WTC11 (cell line): Measurements from ENCODE around the gene CDK5. TPM values are rescaled to one million over a fixed set of nuclear protein-coding genes. Genes with fewer than 3 reads are reported as not detected.

Experiments
- ATAC-seq: fragments of 200-7000 bp; cut with Tn5 transposase; 2 replicates; pipeline ENCODE4 v1.10.0; 2021; ENCODE audit warnings: mild to moderate bottlenecking, moderate library complexity
- CTCF ChIA-PET: fragments of 300-600 bp; sonication (Branson Sonifier 250); formaldehyde crosslinking; loops from one replicate; lab custom pipeline; 2021; ENCODE audit warnings: antibody characterized with exemption; lab: Charles Lee
- POLR2A ChIA-PET: fragments of 350-600 bp; sonication (Branson Sonifier 250); formaldehyde crosslinking; loops from one replicate; lab custom pipeline; 2021; ENCODE audit warnings: antibody characterized with exemption; lab: Charles Lee
- DNase-seq: peaks from one replicate; pipeline ENCODE4 v3.0.0; 2021; ENCODE audit warnings: low spot score
- H3K27ac Mint-ChIP-seq: 2 replicates; pipeline ENCODE4 v1.8.0; 2021; ENCODE audit warnings: mixed read lengths
- H3K27me3 Mint-ChIP-seq: 2 replicates; pipeline ENCODE4 v1.8.0; 2021; ENCODE audit warnings: low read depth, mild to moderate bottlenecking, moderate library complexity, mixed read lengths
- H3K36me3 Mint-ChIP-seq: 2 replicates; pipeline ENCODE4 v1.8.0; 2021; ENCODE audit warnings: mixed read lengths
- H3K4me1 Mint-ChIP-seq: 2 replicates; pipeline ENCODE4 v1.8.0; 2022; ENCODE audit warnings: mixed read lengths
- H3K4me3 Mint-ChIP-seq: 2 replicates; pipeline ENCODE4 v1.8.0; 2021; ENCODE audit warnings: mild to moderate bottlenecking, moderate library complexity, mixed read lengths
- H3K9me3 Mint-ChIP-seq: 2 replicates; pipeline ENCODE4 v1.8.0; 2021; ENCODE audit warnings: mixed read lengths
- AFF4 ChIP-seq: sonication (generic); formaldehyde crosslinking; IDR thresholded peaks from 2 replicates; pipeline ENCODE4 v1.8.1; 2023; ENCODE audit warnings: mild to moderate bottlenecking, missing genetic modification reagents, borderline replicate concordance
- CBFB ChIP-seq: sonication (generic); formaldehyde crosslinking; IDR thresholded peaks from 2 replicates; pipeline ENCODE4 v1.8.1; 2022; ENCODE audit warnings: mild to moderate bottlenecking, low read depth, missing genetic modification reagents
- CDX4 ChIP-seq: fragments of 250-450 bp; sonication (Bioruptor Pico); IDR thresholded peaks from 2 replicates; pipeline ENCODE4 v1.9.0; 2021; ENCODE audit warnings: moderate library complexity, mild to moderate bottlenecking, inconsistent platforms, borderline replicate concordance
- CREM ChIP-seq: sonication (generic); formaldehyde crosslinking; IDR thresholded peaks from 2 replicates; pipeline ENCODE4 v1.8.1; 2022; ENCODE audit warnings: mild to moderate bottlenecking, missing genetic modification reagents, moderate library complexity
- E2F1 ChIP-seq: sonication (generic); formaldehyde crosslinking; IDR thresholded peaks from 2 replicates; pipeline ENCODE4 v1.8.0; 2022; ENCODE audit warnings: mild to moderate bottlenecking, missing genetic modification reagents
- MLX ChIP-seq: sonication (generic); formaldehyde crosslinking; IDR thresholded peaks from 2 replicates; pipeline ENCODE4 v1.8.1; 2023; ENCODE audit warnings: mild to moderate bottlenecking, missing genetic modification reagents, moderate library complexity
- MXD4 ChIP-seq: fragments of 250-450 bp; sonication (Bioruptor Pico); IDR thresholded peaks from 2 replicates; pipeline ENCODE4 v1.8.0; 2021; ENCODE audit warnings: mild to moderate bottlenecking, moderate library complexity, borderline replicate concordance
- MYBL2 ChIP-seq: sonication (generic); formaldehyde crosslinking; IDR thresholded peaks from 2 replicates; pipeline ENCODE4 v1.8.1; 2023; ENCODE audit warnings: mild to moderate bottlenecking, moderate library complexity, missing genetic modification reagents
- NR3C1 ChIP-seq: sonication (generic); formaldehyde crosslinking; conservative IDR thresholded peaks from 2 replicates; pipeline ENCODE4 v1.8.1; 2023; ENCODE audit warnings: low read depth, mild to moderate bottlenecking, missing genetic modification reagents
- RELA ChIP-seq: sonication (generic); formaldehyde crosslinking; IDR thresholded peaks from 2 replicates; pipeline ENCODE4 v1.8.1; 2022; ENCODE audit warnings: missing genetic modification reagents, mild to moderate bottlenecking, borderline replicate concordance
- TEAD1 ChIP-seq: sonication (generic); formaldehyde crosslinking; IDR thresholded peaks from 2 replicates; pipeline ENCODE4 v1.8.0; 2022; ENCODE audit warnings: mild to moderate bottlenecking, missing genetic modification reagents
- USF1 ChIP-seq: sonication (generic); formaldehyde crosslinking; IDR thresholded peaks from 2 replicates; pipeline ENCODE4 v1.8.0; 2022; ENCODE audit warnings: mild to moderate bottlenecking, missing genetic modification reagents
- ZNF263 ChIP-seq: sonication (generic); formaldehyde crosslinking; IDR thresholded peaks from 2 replicates; pipeline ENCODE4 v1.8.1; 2022; ENCODE audit warnings: low read depth, mild to moderate bottlenecking, moderate library complexity, missing genetic modification reagents
- total RNA-seq: library from RNA; stranded (reverse); gene quantifications from 3 replicates; pipeline ENCODE4 v1.2.3, GENCODE V29; 2021

CDK5 gene
- total RNA-seq, 1 experiment from 2014 or later, result 27.8 TPM

GRCh38 chr7:151061213-151062110 lies 3.8 kb upstream of the CDK5 start:
- H3K27ac Mint-ChIP-seq, result 0 out of 2 replicates have a peak overlapping the region, but pooled peaks have one; percentile 57

GRCh38 chr7:151060416-151061212 lies 2.9 kb upstream of the CDK5 start:
- Mint-ChIP-seq H3K9me3 (no peaks in the 10 kb centered on the region), H3K27me3 (peaks cover 7% of the 10 kb centered on the region), H3K27ac (no peak overlapping the region), H3K4me1 (peaks cover 43% of the 10 kb centered on the region), H3K36me3 (peaks cover 5% of the 10 kb centered on the region), H3K4me3 (peak overlapping the region; percentile 83)
- POLR2A ChIA-PET, result no interaction called here
- DNase-seq, result no peak
- no peak for ATAC-seq
- CTCF ChIA-PET, result interaction anchor here (0.5 to 3.5 kb wide), 10 partner anchors 10 to 190 kb away, joined by 3 to 12 read pairs (median 3); partner anchors contain the start of gene FASTK
- TF ChIP-seq USF1 (CRISPR knock-in tag) (no peak), RELA (no peak), MYBL2 (CRISPR knock-in tag) (no peak), MXD4 (CRISPR knock-in tag) (no peak), CDX4 (no peak), E2F1 (CRISPR knock-in tag) (no peak), NR3C1 (no peak)

More at GRCh38 chr7:151061213-151062110, 3.8 kb upstream of the CDK5 start:
- DNase-seq (peak; percentile 35), ATAC-seq (no peak)
- no peaks in the 10 kb centered on the region for H3K9me3 Mint-ChIP-seq
- H3K27me3 Mint-ChIP-seq, result peaks cover 4% of the 10 kb centered on the region
- H3K4me1 Mint-ChIP-seq, result peaks cover 38% of the 10 kb centered on the region
- ChIA-PET CTCF (interaction anchor here (0.5 to 3.5 kb wide), 30 partner anchors 11 to 189 kb away, joined by 3 to 36 read pairs (median 6); partner anchors contain the start of genes ABCB8, FASTK and H2BK1), POLR2A (interaction anchor here (1.3 to 2.3 kb wide), 8 partner anchors 11 to 166 kb away, joined by 4 to 13 read pairs (median 9); partner anchors contain the start of genes ABCB8, ABCF2, FASTK and TMUB1)
- no peak for TF ChIP-seq MLX (CRISPR knock-in tag)
- TF ChIP-seq TEAD1 (CRISPR knock-in tag), result 0 out of 2 replicates have a peak, but pooled peaks have one; percentile 10
- no peak for TF ChIP-seq CREM (CRISPR knock-in tag)
- peaks cover 6% of the 10 kb centered on the region for H3K36me3 Mint-ChIP-seq
- peak overlapping the region; percentile 83 for H3K4me3 Mint-ChIP-seq

GRCh38 chr7:151060113-151060415 lies 2.4 kb upstream of the CDK5 start:
- Mint-ChIP-seq H3K9me3 (no peaks in the 10 kb centered on the region), H3K27me3 (peaks cover 7% of the 10 kb centered on the region), H3K4me1 (peaks cover 43% of the 10 kb centered on the region)
- ATAC-seq, result no peak
- TF ChIP-seq CBFB (CRISPR knock-in tag) (no peak), AFF4 (CRISPR knock-in tag) (no peak), CREM (CRISPR knock-in tag) (0 out of 2 replicates have a peak, but pooled peaks have one; percentile 39), ZNF263 (CRISPR knock-in tag) (0 out of 2 replicates have a peak, but pooled peaks have one; percentile 20)
- TF ChIP-seq, all 79 proteins: peak for 2
- peak overlapping the region; percentile 83 for H3K4me3 Mint-ChIP-seq
- no peak overlapping the region for H3K27ac Mint-ChIP-seq
- CTCF ChIA-PET, result interaction anchor here (0.8 to 3.5 kb wide), 6 partner anchors 9 to 51 kb away, joined by 3 to 12 read pairs (median 6); partner anchors contain the start of gene FASTK
- peak; percentile 36 for DNase-seq
- H3K36me3 Mint-ChIP-seq, result no peaks in the 10 kb centered on the region; the same call in 1 of the 2 replicates
- POLR2A ChIA-PET, result no interaction called here
